ENCODE data around the gene ASIC2.

ASIC2 gene

DNA sequence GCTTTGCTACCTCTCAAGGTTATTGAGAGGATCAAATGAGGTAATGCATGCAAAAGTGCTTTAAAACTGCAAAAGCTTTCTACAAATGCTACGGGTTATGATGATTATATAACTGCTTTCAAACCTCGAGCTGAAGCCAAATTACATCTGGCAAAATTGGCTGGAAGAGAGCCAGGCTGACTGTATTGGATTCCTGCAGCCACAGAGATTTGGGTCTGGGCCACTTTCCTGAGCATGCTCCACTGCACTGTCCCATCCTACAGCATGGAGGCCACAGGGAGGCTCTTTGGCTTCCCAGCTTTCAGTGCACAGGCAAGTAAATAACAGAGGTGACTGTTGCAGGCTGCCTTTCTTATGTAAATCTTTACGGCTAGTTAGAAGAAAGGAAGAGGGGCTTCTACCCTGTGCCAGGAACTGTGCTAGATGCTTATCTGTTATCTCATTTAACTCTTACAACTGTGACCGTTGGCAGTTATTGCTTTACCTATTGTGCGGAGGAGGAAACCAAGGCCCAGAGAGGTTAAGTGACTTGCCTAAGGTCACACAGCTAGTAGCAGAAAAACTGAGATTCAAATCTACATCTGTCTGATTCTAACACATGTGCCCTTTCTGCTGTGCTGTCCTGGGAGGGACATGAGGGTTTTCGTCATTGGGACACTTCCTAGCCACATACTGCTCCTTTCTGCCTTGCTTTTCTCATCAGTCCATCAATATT, 179.7 kb downstream of the ASIC2 start:
- DNase-seq (ENCODE audit: low read depth), result peak; percentile 51
- no peak overlapping the region for H3K4me3 ChIP-seq (ENCODE audit: control insufficient read depth, low read depth, low read length)
- TF ChIP-seq, protein P1, sequence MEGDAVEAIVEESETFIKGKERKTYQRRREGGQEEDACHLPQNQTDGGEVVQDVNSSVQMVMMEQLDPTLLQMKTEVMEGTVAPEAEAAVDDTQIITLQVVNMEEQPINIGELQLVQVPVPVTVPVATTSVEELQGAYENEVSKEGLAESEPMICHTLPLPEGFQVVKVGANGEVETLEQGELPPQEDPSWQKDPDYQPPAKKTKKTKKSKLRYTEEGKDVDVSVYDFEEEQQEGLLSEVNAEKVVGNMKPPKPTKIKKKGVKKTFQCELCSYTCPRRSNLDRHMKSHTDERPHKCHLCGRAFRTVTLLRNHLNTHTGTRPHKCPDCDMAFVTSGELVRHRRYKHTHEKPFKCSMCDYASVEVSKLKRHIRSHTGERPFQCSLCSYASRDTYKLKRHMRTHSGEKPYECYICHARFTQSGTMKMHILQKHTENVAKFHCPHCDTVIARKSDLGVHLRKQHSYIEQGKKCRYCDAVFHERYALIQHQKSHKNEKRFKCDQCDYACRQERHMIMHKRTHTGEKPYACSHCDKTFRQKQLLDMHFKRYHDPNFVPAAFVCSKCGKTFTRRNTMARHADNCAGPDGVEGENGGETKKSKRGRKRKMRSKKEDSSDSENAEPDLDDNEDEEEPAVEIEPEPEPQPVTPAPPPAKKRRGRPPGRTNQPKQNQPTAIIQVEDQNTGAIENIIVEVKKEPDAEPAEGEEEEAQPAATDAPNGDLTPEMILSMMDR (conservative IDR thresholded peaks at IDR 0.05; ENCODE audit: control insufficient read depth, insufficient read depth, low read depth, low read length), result no peak

GRCh38 chr17:33112763-33113162, 180.3 kb downstream of the ASIC2 start:
- TF ChIP-seq, protein P1 (conservative IDR thresholded peaks at IDR 0.05; ENCODE audit: control insufficient read depth, insufficient read depth, low read depth, low read length), result no peak
- no peak overlapping the region for H3K4me3 ChIP-seq (ENCODE audit: control insufficient read depth, low read depth, low read length)
- DNase-seq (ENCODE audit: low read depth), result peak; percentile 69

GRCh38 chr17:33109336-33110072, 183.6 kb downstream of the ASIC2 start:
- peak; percentile 31 for DNase-seq (ENCODE audit: low read depth)
- H3K4me3 ChIP-seq (ENCODE audit: control insufficient read depth, low read depth, low read length), result no peak overlapping the region
- TF ChIP-seq, protein P1 (conservative IDR thresholded peaks at IDR 0.05; ENCODE audit: control insufficient read depth, insufficient read depth, low read depth, low read length), result no peak

DNA sequence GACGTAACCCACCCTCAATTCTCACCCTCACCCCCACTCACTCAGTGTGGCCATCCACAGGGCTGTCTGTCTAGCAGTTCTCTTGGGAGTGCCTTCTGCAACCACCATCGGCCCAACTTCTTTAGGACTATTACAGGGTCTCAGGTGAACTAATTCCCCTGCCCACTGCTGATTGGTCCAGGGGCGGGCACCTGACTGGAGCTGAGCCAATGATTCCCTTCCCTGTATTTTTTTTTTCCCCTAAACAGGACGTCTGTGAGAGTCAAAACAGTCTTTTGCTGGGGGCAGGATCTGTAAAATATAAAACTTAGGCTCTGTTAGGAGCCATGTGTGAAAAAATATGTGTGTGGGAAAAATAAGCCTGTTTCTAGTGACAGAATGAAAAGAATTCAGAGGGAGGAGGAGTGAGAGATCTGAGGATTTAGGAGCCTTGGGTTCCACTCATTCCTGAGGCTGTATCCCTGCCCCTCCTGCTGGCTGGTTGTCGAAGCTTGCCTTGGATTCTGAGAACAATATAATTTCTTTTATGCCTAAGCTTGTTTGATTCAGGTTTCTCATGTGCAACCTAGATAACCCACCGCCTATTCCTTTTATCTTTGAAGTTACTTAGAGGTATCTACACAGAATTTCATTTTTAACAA, 186.4 kb downstream of the ASIC2 start:
- DNase-seq (ENCODE audit: low read depth), result no peak
- TF ChIP-seq, protein P1 (conservative IDR thresholded peaks at IDR 0.05; ENCODE audit: control insufficient read depth, insufficient read depth, low read depth, low read length), result no peak
- H3K4me3 ChIP-seq (ENCODE audit: control insufficient read depth, low read depth, low read length), result no peak overlapping the region

GRCh38 chr17:33105911-33106310, 187.2 kb downstream of the ASIC2 start:
- no peak for DNase-seq (ENCODE audit: low read depth)
- TF ChIP-seq, protein P1 (conservative IDR thresholded peaks at IDR 0.05; ENCODE audit: control insufficient read depth, insufficient read depth, low read depth, low read length), result no peak
- H3K4me3 ChIP-seq (ENCODE audit: control insufficient read depth, low read depth, low read length), result no peak overlapping the region

DNA sequence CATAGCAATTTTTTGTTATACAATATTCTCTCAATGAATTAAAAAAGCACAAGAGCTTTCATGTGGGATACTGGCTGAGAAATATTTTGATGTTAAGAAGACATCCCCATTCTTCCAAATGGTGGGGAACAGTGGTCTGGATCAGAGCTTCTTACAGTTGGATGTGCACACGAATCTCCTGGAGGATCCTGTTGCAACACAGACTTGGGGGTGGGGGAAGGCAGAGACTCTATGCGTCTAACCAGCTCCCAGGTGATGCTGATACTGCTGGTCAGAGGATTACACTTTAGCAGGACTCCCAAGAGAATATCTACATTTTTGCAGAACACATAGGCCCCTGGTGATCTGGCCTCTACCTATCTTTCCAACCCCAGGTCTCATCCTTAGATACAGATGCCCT, 193.2 kb downstream of the ASIC2 start:
- H3K4me3 ChIP-seq (ENCODE audit: control insufficient read depth, low read depth, low read length), result no peak overlapping the region
- no peak for DNase-seq (ENCODE audit: low read depth)
- TF ChIP-seq, protein P1 (conservative IDR thresholded peaks at IDR 0.05; ENCODE audit: control insufficient read depth, insufficient read depth, low read depth, low read length), result no peak

Data from fibroblast of mammary gland (primary cell).